C4-2B (cell line): Measurements from ENCODE around the gene MTUS2.

Experiments
- H3K27ac ChIP-seq: fragments of 450-650 bp; 2 replicates; pipeline ENCODE4 v1.5.1; 2017
- CTCF ChIP-seq: fragments of 450-650 bp; conservative IDR thresholded peaks from 2 replicates; pipeline ENCODE4 v1.5.1; 2017; ENCODE audit warnings: mild to moderate bottlenecking
- ZFX ChIP-seq: fragments of 450-650 bp; IDR thresholded peaks from 2 replicates; pipeline ENCODE4 v1.6.1; 2017

MTUS2 gene

GRCh38 chr13:28854657-28855056 lies 34.5 kb downstream of the MTUS2 start:
- TF ChIP-seq ZFX = no peak
- no peak for TF ChIP-seq CTCF
- H3K27ac ChIP-seq = no peak overlapping the region

- no peak for TF ChIP-seq ZFX
- no peak for TF ChIP-seq CTCF
- H3K27ac ChIP-seq = no peak overlapping the region
Observed at GRCh38 chr13:28856287-28856686, 36.1 kb downstream of the MTUS2 start.

- no peak overlapping the region for H3K27ac ChIP-seq
- TF ChIP-seq ZFX (no peak), CTCF (no peak)
Observed at GRCh38 chr13:28859069-28859468, 38.9 kb downstream of the MTUS2 start.

GRCh38 chr13:28859717-28860116 lies 39.6 kb downstream of the MTUS2 start:
- TF ChIP-seq ZFX (no peak), CTCF (no peak)

GRCh38 chr13:28864544-28864943 lies 44.4 kb downstream of the MTUS2 start:
- TF ChIP-seq CTCF (no peak), ZFX (no peak)
- H3K27ac ChIP-seq = no peak overlapping the region

More at GRCh38 chr13:28859717-28860116, 39.6 kb downstream of the MTUS2 start:
- H3K27ac ChIP-seq = no peak overlapping the region

- no peak for TF ChIP-seq ZFX
- no peak for TF ChIP-seq CTCF
- H3K27ac ChIP-seq = no peak overlapping the region
Observed at GRCh38 chr13:28865149-28865744, 45.1 kb downstream of the MTUS2 start.

- H3K27ac ChIP-seq = no peak overlapping the region
- TF ChIP-seq ZFX = no peak
- no peak for TF ChIP-seq CTCF
Observed at GRCh38 chr13:28865951-28866350, 45.8 kb downstream of the MTUS2 start.
